OCI-LY3 (cell line): Measurements from ENCODE around the gene ITGB1BP1.

ENCODE experiments used
- EZH2phosphoT487 ChIP-seq: fragments of 200-600 bp; shearing (Covaris generic); IDR thresholded peaks from 2 replicates; pipeline ENCODE4 v1.6.1; 2018; ENCODE audit warnings: antibody characterized with exemption, mixed run types, low read depth
- TF ChIP-seq, protein P1 (sequence below): fragments of 200-600, 300-600 bp; sonication (generic); IDR thresholded peaks from 2 replicates; pipeline ENCODE4 v1.5.1; 2014; ENCODE audit warnings: antibody characterized with exemption, low read length, low read depth

DNA sequence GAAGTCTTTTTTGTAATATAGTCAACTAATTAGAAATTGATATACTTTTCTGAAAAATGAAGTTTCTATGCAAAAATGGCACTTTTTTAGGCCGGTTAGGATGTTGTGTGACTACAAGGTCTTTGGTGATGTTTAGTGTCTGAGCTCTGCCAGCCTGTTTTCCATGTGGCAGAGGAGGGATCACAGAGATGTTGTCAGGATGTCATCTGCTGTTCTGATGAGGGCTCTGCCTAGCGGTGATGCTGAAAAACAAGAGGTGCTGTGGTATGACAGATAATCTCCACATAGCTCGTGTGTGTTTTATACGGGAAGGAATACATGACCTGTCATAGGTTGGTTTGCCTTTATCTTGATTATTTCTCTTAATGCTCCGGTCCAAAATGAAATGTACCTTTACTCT lies 39.0 kb upstream of the ITGB1BP1 start:
- TF ChIP-seq, protein P1, sequence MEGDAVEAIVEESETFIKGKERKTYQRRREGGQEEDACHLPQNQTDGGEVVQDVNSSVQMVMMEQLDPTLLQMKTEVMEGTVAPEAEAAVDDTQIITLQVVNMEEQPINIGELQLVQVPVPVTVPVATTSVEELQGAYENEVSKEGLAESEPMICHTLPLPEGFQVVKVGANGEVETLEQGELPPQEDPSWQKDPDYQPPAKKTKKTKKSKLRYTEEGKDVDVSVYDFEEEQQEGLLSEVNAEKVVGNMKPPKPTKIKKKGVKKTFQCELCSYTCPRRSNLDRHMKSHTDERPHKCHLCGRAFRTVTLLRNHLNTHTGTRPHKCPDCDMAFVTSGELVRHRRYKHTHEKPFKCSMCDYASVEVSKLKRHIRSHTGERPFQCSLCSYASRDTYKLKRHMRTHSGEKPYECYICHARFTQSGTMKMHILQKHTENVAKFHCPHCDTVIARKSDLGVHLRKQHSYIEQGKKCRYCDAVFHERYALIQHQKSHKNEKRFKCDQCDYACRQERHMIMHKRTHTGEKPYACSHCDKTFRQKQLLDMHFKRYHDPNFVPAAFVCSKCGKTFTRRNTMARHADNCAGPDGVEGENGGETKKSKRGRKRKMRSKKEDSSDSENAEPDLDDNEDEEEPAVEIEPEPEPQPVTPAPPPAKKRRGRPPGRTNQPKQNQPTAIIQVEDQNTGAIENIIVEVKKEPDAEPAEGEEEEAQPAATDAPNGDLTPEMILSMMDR, result no peak
- no peak for TF ChIP-seq EZH2phosphoT487
